Activated naive CD8-positive, alpha-beta T cell treated with anti-CD3 and anti-CD28 coated beads, Interleukin-2, amount 50 U/mL, for 24 hours (primary cell): ENCODE data around the gene LRAT.

ENCODE experiments used
- ATAC-seq: fragments of 150-1000 bp; cut with Tn5 transposase; one replicate; pipeline ENCODE4 v1.10.0; 2021
- DNase-seq: peaks from one replicate; pipeline ENCODE4 v3.0.0; 2021
- H3K27ac Mint-ChIP-seq: one replicate; pipeline ENCODE4 v1.8.0; 2021; ENCODE audit warnings: mild to moderate bottlenecking, mixed read lengths
- H3K27me3 Mint-ChIP-seq: one replicate; pipeline ENCODE4 v1.8.0; 2021; ENCODE audit warnings: mixed read lengths
- H3K36me3 Mint-ChIP-seq: one replicate; pipeline ENCODE4 v1.8.0; 2021; ENCODE audit warnings: low read depth, mixed read lengths
- H3K4me1 Mint-ChIP-seq: one replicate; pipeline ENCODE4 v1.8.0; 2021; ENCODE audit warnings: mixed read lengths
- H3K4me3 Mint-ChIP-seq: one replicate; pipeline ENCODE4 v1.8.0; 2021; ENCODE audit warnings: mild to moderate bottlenecking, moderate library complexity, mixed read lengths
- H3K9me3 Mint-ChIP-seq: one replicate; pipeline ENCODE4 v1.8.0; 2021; ENCODE audit warnings: mixed read lengths

Gene LRAT

GRCh38 chr4:154739111-154739510 lies 4.7 kb upstream of the LRAT start:
- Mint-ChIP-seq H3K27ac (no peak overlapping the region), H3K27me3 (peaks cover 35% of the 10 kb centered on the region), H3K4me3 (no peak overlapping the region), H3K9me3 (no peaks in the 10 kb centered on the region), H3K36me3 (peaks cover 1% of the 10 kb centered on the region), H3K4me1 (peaks cover 14% of the 10 kb centered on the region)
- ATAC-seq (no peak), DNase-seq (no peak)

GRCh38 chr4:154740462-154740861 lies 3.3 kb upstream of the LRAT start:
- no peak overlapping the region for H3K4me3 Mint-ChIP-seq
- no peak overlapping the region for H3K27ac Mint-ChIP-seq
- peaks cover 47% of the 10 kb centered on the region for H3K27me3 Mint-ChIP-seq
- ATAC-seq, result no peak
- peaks cover 17% of the 10 kb centered on the region for H3K4me1 Mint-ChIP-seq
- no peaks in the 10 kb centered on the region for H3K9me3 Mint-ChIP-seq
- no peak for DNase-seq
- peaks cover 1% of the 10 kb centered on the region for H3K36me3 Mint-ChIP-seq

- H3K4me1 Mint-ChIP-seq, result peaks cover 17% of the 10 kb centered on the region
- ATAC-seq (no peak), DNase-seq (no peak)
- H3K36me3 Mint-ChIP-seq, result peaks cover 1% of the 10 kb centered on the region
- H3K4me3 Mint-ChIP-seq, result no peak overlapping the region
- H3K27ac Mint-ChIP-seq, result no peak overlapping the region
- peaks cover 49% of the 10 kb centered on the region for H3K27me3 Mint-ChIP-seq
- H3K9me3 Mint-ChIP-seq, result no peaks in the 10 kb centered on the region
These were observed 2.6 kb upstream of the LRAT start for GRCh38 chr4:154741131-154741665.

GRCh38 chr4:154741922-154742850 lies 1.6 kb upstream of the LRAT start:
- ATAC-seq (no peak), DNase-seq (peak; percentile 2)
- H3K9me3 Mint-ChIP-seq, result no peaks in the 10 kb centered on the region
- H3K36me3 Mint-ChIP-seq, result peaks cover 1% of the 10 kb centered on the region
- H3K27me3 Mint-ChIP-seq, result peaks cover 59% of the 10 kb centered on the region
- H3K4me3 Mint-ChIP-seq, result peak overlapping the region; percentile 2
- no peak overlapping the region for H3K27ac Mint-ChIP-seq
- peaks cover 17% of the 10 kb centered on the region for H3K4me1 Mint-ChIP-seq

GRCh38 chr4:154744341-154744926 lies 634 bp downstream of the LRAT start:
- Mint-ChIP-seq H3K36me3 (peaks cover 1% of the 10 kb centered on the region), H3K4me3 (peak overlapping the region; percentile 70), H3K9me3 (no peaks in the 10 kb centered on the region), H3K4me1 (peaks cover 17% of the 10 kb centered on the region), H3K27me3 (peaks cover 64% of the 10 kb centered on the region), H3K27ac (no peak overlapping the region)
- no peak for ATAC-seq
- no peak for DNase-seq

GRCh38 chr4:154757713-154758112 lies 13.9 kb downstream of the LRAT start:
- no peak for DNase-seq
- Mint-ChIP-seq H3K27ac (no peak overlapping the region), H3K4me3 (no peak overlapping the region), H3K9me3 (no peaks in the 10 kb centered on the region), H3K4me1 (no peaks in the 10 kb centered on the region), H3K27me3 (peaks cover 2% of the 10 kb centered on the region), H3K36me3 (no peaks in the 10 kb centered on the region)
- no peak for ATAC-seq

- Mint-ChIP-seq H3K27ac (no peak overlapping the region), H3K9me3 (no peaks in the 10 kb centered on the region), H3K27me3 (peaks cover 4% of the 10 kb centered on the region), H3K4me1 (no peaks in the 10 kb centered on the region), H3K4me3 (no peak overlapping the region), H3K36me3 (no peaks in the 10 kb centered on the region)
- DNase-seq (no peak), ATAC-seq (no peak)
These were observed 17.1 kb downstream of the LRAT start for GRCh38 chr4:154760895-154761294.

GRCh38 chr4:154778264-154778663 lies 34.5 kb downstream of the LRAT start:
- H3K4me3 Mint-ChIP-seq, result no peak overlapping the region
- peaks cover 8% of the 10 kb centered on the region for H3K27me3 Mint-ChIP-seq
- H3K4me1 Mint-ChIP-seq, result no peaks in the 10 kb centered on the region
- ATAC-seq, result no peak
- H3K9me3 Mint-ChIP-seq, result no peaks in the 10 kb centered on the region
- H3K27ac Mint-ChIP-seq, result no peak overlapping the region
- H3K36me3 Mint-ChIP-seq, result no peaks in the 10 kb centered on the region
- no peak for DNase-seq

GRCh38 chr4:154779362-154779947 lies 35.7 kb downstream of the LRAT start:
- Mint-ChIP-seq H3K27ac (no peak overlapping the region), H3K36me3 (no peaks in the 10 kb centered on the region), H3K27me3 (peaks cover 8% of the 10 kb centered on the region), H3K4me1 (no peaks in the 10 kb centered on the region), H3K9me3 (no peaks in the 10 kb centered on the region), H3K4me3 (no peak overlapping the region)
- no peak for DNase-seq
- ATAC-seq, result no peak

GRCh38 chr4:154781126-154781982 lies 37.6 kb downstream of the LRAT start, which contains the start of gene RBM46:
RBM46 (plus strand) TSS chr4:154781272; CDS start chr4:154796753, 15,481 bp downstream.
- DNase-seq, result no peak
- no peaks in the 10 kb centered on the region for H3K4me1 Mint-ChIP-seq
- no peaks in the 10 kb centered on the region for H3K36me3 Mint-ChIP-seq
- H3K27ac Mint-ChIP-seq, result no peak within 1 kb of the TSS
- H3K4me3 Mint-ChIP-seq, result no peak within 1 kb of the TSS
- no peak for ATAC-seq
- H3K27me3 Mint-ChIP-seq, result peaks cover 12% of the 10 kb centered on the region
- H3K9me3 Mint-ChIP-seq, result no peaks in the 10 kb centered on the region

- DNase-seq, result no peak
- no peaks in the 10 kb centered on the region for H3K4me1 Mint-ChIP-seq
- H3K27me3 Mint-ChIP-seq, result peaks cover 10% of the 10 kb centered on the region
- no peak for ATAC-seq
- no peaks in the 10 kb centered on the region for H3K9me3 Mint-ChIP-seq
- H3K36me3 Mint-ChIP-seq, result no peaks in the 10 kb centered on the region
- H3K4me3 Mint-ChIP-seq, result no peak overlapping the region
- no peak overlapping the region for H3K27ac Mint-ChIP-seq
These were observed 38.1 kb downstream of the LRAT start for GRCh38 chr4:154781983-154782293.
